ENCODE measurements around the gene THAP8.

GRCh38 chr19:35996777-35997176, 57.3 kb downstream of the THAP8 start:
- no peak for TF ChIP-seq CTCF (IDR thresholded peaks at IDR 0.05; ENCODE audit: insufficient read depth, low read length, poor library complexity, severe bottlenecking)
- TF ChIP-seq EZH2phosphoT487 (conservative IDR thresholded peaks at IDR 0.05; ENCODE audit: low read length): no peak

Measured in SU-DHL-6 (cell line).